H1 (cell line): ENCODE measurements around the gene SLC8A1. TPM values are rescaled to one million over a fixed set of nuclear protein-coding genes. Genes with fewer than 3 reads are reported as not detected.

Experiments used
- CTCF ChIA-PET: fragments of 300-600 bp; sonication (Branson Sonifier 250); formaldehyde crosslinking; loops from one replicate; lab custom pipeline; 2021; ENCODE audit not compliant: partially characterized antibody; lab: Charles Lee
- POLR2A ChIA-PET: fragments of 300-600 bp; sonication (Branson Sonifier 250); formaldehyde crosslinking; loops from one replicate; lab custom pipeline; 2021; ENCODE audit warnings: inconsistent platforms; ENCODE audit not compliant: partially characterized antibody; lab: Charles Lee
- DNase-seq, 2 experiments: peaks; one replicate each; pipeline versions ENCODE4 v3.0.0 to v3.0.0-alpha.2; 2010 to 2022; ENCODE audit warnings: low spot score in 2 of 2, low read depth in 1 of 2, mixed read lengths in 1 of 2
- FAIRE-seq: peaks from 2 replicates; lab custom pipeline; 2011; peaks lifted over from hg19 to GRCh38; lab: Jason Lieb, UNC
- H2AFZ ChIP-seq: 2 replicates; pipeline ENCODE4 v1.8.1; 2012; ENCODE audit warnings: low read length, inconsistent platforms
- H2AK5ac ChIP-seq: 2 replicates; pipeline ENCODE4 v1.6.1; 2013; ENCODE audit warnings: low read depth, low read length
- H2BK120ac ChIP-seq: replicated peaks from 2 replicates; pipeline ENCODE3; 2013; ENCODE audit warnings: low read depth, low read length, inconsistent platforms
- H2BK12ac ChIP-seq: 2 replicates; pipeline ENCODE4 v1.6.1; 2013; ENCODE audit warnings: low read depth, low read length
- H2BK15ac ChIP-seq: 2 replicates; pipeline ENCODE4 v1.6.1; 2013; ENCODE audit warnings: low read length
- H2BK20ac ChIP-seq: 2 replicates; pipeline ENCODE4 v1.6.1; 2013; ENCODE audit warnings: low read length
- H2BK5ac ChIP-seq: 2 replicates; pipeline ENCODE4 v1.6.1; 2013; ENCODE audit warnings: low read depth, low read length
- H3K14ac ChIP-seq: 2 replicates; pipeline ENCODE4 v1.6.1; 2013; ENCODE audit warnings: inconsistent platforms; ENCODE audit not compliant: insufficient read length
- H3K18ac ChIP-seq: 2 replicates; pipeline ENCODE4 v1.6.1; 2013; ENCODE audit warnings: low read length; ENCODE audit errors: extremely low read depth
- H3K23ac ChIP-seq: 2 replicates; pipeline ENCODE4 v1.6.1; 2013; ENCODE audit warnings: inconsistent platforms; ENCODE audit not compliant: insufficient read length
- H3K23me2 ChIP-seq: 2 replicates; pipeline ENCODE4 v1.6.1; 2013; ENCODE audit warnings: low read depth, low read length
- H3K27ac ChIP-seq: 2 replicates; pipeline ENCODE4 v1.6.1; 2011; ENCODE audit warnings: low read depth, low read length, inconsistent platforms
- H3K27me3 ChIP-seq, 4 experiments: replicated peaks in 1 of 4; 1 replicate in 1 of 4; 2 replicates in 3 of 4; pipeline versions ENCODE4 v1.6.1 to v1.8.1; 2011 to 2013; ENCODE audit warnings: low read length in 3 of 4, mild to moderate bottlenecking in 3 of 4, inconsistent platforms in 2 of 4, mixed read lengths in 2 of 4, moderate library complexity in 1 of 4; ENCODE audit not compliant: control insufficient read depth in 3 of 4, insufficient read depth in 3 of 4; ENCODE audit errors: extremely low read depth in 1 of 4
- H3K36me3 ChIP-seq, 4 experiments: 2 replicates each; pipeline versions ENCODE4 v1.6.1 to v1.8.1; 2011 to 2013; ENCODE audit warnings: mild to moderate bottlenecking in 4 of 4, low read length in 3 of 4, moderate library complexity in 2 of 4, control low read depth in 1 of 4, inconsistent platforms in 1 of 4; ENCODE audit not compliant: insufficient read depth in 4 of 4, control insufficient read depth in 2 of 4
- H3K4ac ChIP-seq: replicated peaks from 2 replicates; pipeline ENCODE3; 2013; ENCODE audit warnings: low read length, low read depth, mixed read lengths, inconsistent platforms; ENCODE audit not compliant: insufficient read length
- H3K4me1 ChIP-seq, 4 experiments: replicated peaks in 1 of 4; 1 replicate in 1 of 4; 2 replicates in 3 of 4; pipeline versions ENCODE4 v1.6.1 to v1.8.1; 2011 to 2013; ENCODE audit warnings: low read length in 3 of 4, inconsistent platforms in 2 of 4, mixed read lengths in 1 of 4; ENCODE audit not compliant: insufficient read depth in 4 of 4, control insufficient read depth in 3 of 4
- H3K4me2 ChIP-seq, 2 experiments: 2 replicates each; pipeline versions ENCODE4 v1.6.1 to v1.8.1; 2011 to 2013; ENCODE audit warnings: low read depth in 2 of 2, low read length in 2 of 2, control low read depth in 1 of 2, inconsistent platforms in 1 of 2, mild to moderate bottlenecking in 1 of 2; ENCODE audit not compliant: insufficient read depth in 1 of 2
- H3K4me3 ChIP-seq, 4 experiments: fragments of 200-600, 300-600 bp in 1 of 4; sonication (generic), shearing (Covaris generic), sonication (Bioruptor Twin) in 1 of 4; 2 replicates each; pipeline versions ENCODE4 v1.5.1 to v1.8.1; 2011 to 2016; ENCODE audit warnings: low read length in 4 of 4, low read depth in 3 of 4, control low read depth in 2 of 4, inconsistent platforms in 2 of 4, mild to moderate bottlenecking in 2 of 4, mixed read lengths in 1 of 4, moderate library complexity in 1 of 4; ENCODE audit not compliant: insufficient read depth in 2 of 4; ENCODE audit errors: extremely low read depth in 1 of 4
- H3K56ac ChIP-seq: replicated peaks from 2 replicates; pipeline ENCODE3; 2013; ENCODE audit warnings: low read depth, mild to moderate bottlenecking, mixed read lengths, low read length, inconsistent platforms; ENCODE audit not compliant: insufficient read length
- H3K79me1 ChIP-seq: 2 replicates; pipeline ENCODE4 v1.6.1; 2013; ENCODE audit warnings: low read depth, low read length, control low read depth
- H3K79me2 ChIP-seq, 2 experiments: 2 replicates each; pipeline versions ENCODE4 v1.6.1 to v1.8.1; 2012 to 2013; ENCODE audit warnings: low read length in 2 of 2, mild to moderate bottlenecking in 2 of 2, inconsistent platforms in 1 of 2; ENCODE audit not compliant: insufficient read depth in 2 of 2, control insufficient read depth in 1 of 2
- H3K9ac ChIP-seq, 4 experiments: replicated peaks in 1 of 4; 1 replicate in 1 of 4; 2 replicates in 3 of 4; pipeline versions ENCODE4 v1.6.1 to v1.8.1; 2011 to 2013; ENCODE audit warnings: low read depth in 3 of 4, low read length in 3 of 4, control low read depth in 2 of 4, mild to moderate bottlenecking in 2 of 4, moderate library complexity in 2 of 4, inconsistent platforms in 1 of 4; ENCODE audit errors: extremely low read depth in 1 of 4
- H3K9me3 ChIP-seq, 2 experiments: 2 replicates each; pipeline versions ENCODE4 v1.6.1 to v1.8.1; 2012 to 2013; ENCODE audit warnings: mild to moderate bottlenecking in 2 of 2, moderate library complexity in 2 of 2, control low read depth in 1 of 2, inconsistent platforms in 1 of 2, low read depth in 1 of 2, low read length in 1 of 2, mixed read lengths in 1 of 2; ENCODE audit not compliant: insufficient read depth in 2 of 2
- H4K20me1 ChIP-seq, 2 experiments: replicated peaks in 1 of 2; 2 replicates each; pipeline versions ENCODE3 to v1.8.1; 2011 to 2013; ENCODE audit warnings: inconsistent platforms in 2 of 2, low read length in 2 of 2, mild to moderate bottlenecking in 1 of 2; ENCODE audit not compliant: insufficient read depth in 2 of 2, control insufficient read depth in 1 of 2
- H4K5ac ChIP-seq: 2 replicates; pipeline ENCODE4 v1.6.1; 2013; ENCODE audit warnings: low read length, low read depth, mixed read lengths, inconsistent platforms; ENCODE audit not compliant: insufficient read length
- H4K8ac ChIP-seq: 2 replicates; pipeline ENCODE4 v1.8.0; 2013; ENCODE audit warnings: mild to moderate bottlenecking, moderate library complexity, low read length, inconsistent platforms; ENCODE audit not compliant: insufficient read depth; ENCODE audit errors: extremely low read depth
- H4K91ac ChIP-seq: replicated peaks from 2 replicates; pipeline ENCODE3; 2013; ENCODE audit warnings: low read length, mixed read lengths, inconsistent platforms; ENCODE audit not compliant: insufficient read length
- SIN3A ChIP-seq, 2 experiments: IDR thresholded peaks in 1 of 2; conservative IDR thresholded peaks in 1 of 2; 2 replicates each; pipeline ENCODE4 v1.6.1; 2011 to 2012; ENCODE audit warnings: low read length in 2 of 2, improper control_type of control experiment in 1 of 2, low read depth in 1 of 2, mild to moderate bottlenecking in 1 of 2
- WGBS, 2 experiments: shearing (Covaris generic) in 1 of 2; methylation state at CpG; one replicate each; pipeline versions ENCODE4 v1.1.6 to v1.1.7; 2013 to 2015; ENCODE audit warnings: low lambda C conversion rate in 2 of 2, mixed read lengths in 2 of 2, inconsistent platforms in 1 of 2, low coverage in 1 of 2, missing lambda C conversion rate in 1 of 2; ENCODE audit not compliant: insufficient replicate concordance in 2 of 2, insufficient coverage in 1 of 2, insufficient read length in 1 of 2; ENCODE audit errors: extremely low coverage in 1 of 2, missing lambda C conversion rate in 1 of 2; 5-methylcytosine and 5-hydroxymethylcytosine counted together
- polyA plus RNA-seq, 7 experiments: library from polyadenylated mRNA; depleted of rRNA in 3 of 7; stranded (reverse) in 5 of 7; unstranded in 2 of 7; fragments of >200 nt in 5 of 7; fragments of 200-250 nt in 2 of 7; gene quantifications; 1 replicate in 5 of 7; 2 replicates in 1 of 7; 4 replicates in 1 of 7; pipeline versions ENCODE4 v1.2.1 to v1.2.3, GENCODE V29; 2011 to 2013; ENCODE audit warnings: missing spikeins in 2 of 7, mixed read lengths in 2 of 7
- total RNA-seq: library from RNA; stranded (reverse); fragmentation: NEBNext Ultra II Directional; extraction: Animal tissue kit (Norgen Biotek cat#: 25700); gene quantifications from 2 replicates; pipeline ENCODE4 v1.2.1, GENCODE V29; 2021

The SLC8A1 gene
- total and polyA plus RNA-seq, 2 of the 8 experiments (the other 6 are each of a cell fraction or from before 2014, with no cell fraction given), result 0.68 to 3.6 TPM

DNA sequence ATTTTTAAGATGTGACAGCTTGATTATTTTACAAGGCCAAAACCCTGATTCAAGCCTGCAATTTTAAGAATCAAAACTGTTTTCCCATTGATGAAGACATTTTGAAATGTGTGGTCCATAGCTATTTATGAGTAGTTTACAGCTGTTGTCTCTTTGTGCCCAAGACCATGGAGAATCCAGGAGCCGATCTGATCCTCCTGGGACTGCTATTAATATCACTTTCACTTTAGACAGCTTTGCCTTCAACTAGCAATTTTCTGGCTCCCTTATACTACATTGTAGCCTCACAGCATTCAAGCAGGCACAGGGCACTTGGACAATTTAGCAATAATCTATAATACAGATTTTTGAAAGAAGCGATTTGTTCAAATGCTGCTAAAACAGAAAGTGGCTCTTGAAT, 172.9 kb downstream of the SLC8A1 start:
- Histone ChIP-seq H3K56ac (no peak overlapping the region), H3K27ac (no peak overlapping the region), H3K4me1 (no peaks in the 10 kb centered on the region), H2BK20ac (no peak overlapping the region), H3K14ac (no peak overlapping the region), H3K79me1 (no peaks in the 10 kb centered on the region), H3K79me2 (no peaks in the 10 kb centered on the region), H3K23me2 (no peaks in the 10 kb centered on the region), H2BK12ac (no peak overlapping the region), H4K8ac (no peak overlapping the region), H3K27me3 (no peaks in the 10 kb centered on the region), H2AFZ (no peak overlapping the region), H3K18ac (no peak overlapping the region), H3K9me3 (no peaks in the 10 kb centered on the region), H3K36me3 (no peaks in the 10 kb centered on the region), H2BK15ac (no peak overlapping the region), H2BK5ac (no peak overlapping the region), H2BK120ac (no peak overlapping the region), H4K20me1 (no peaks in the 10 kb centered on the region), H3K23ac (no peak overlapping the region), H2AK5ac (no peak overlapping the region), H4K91ac (no peak overlapping the region), H3K4me2 (no peak overlapping the region), H3K9ac (no peak overlapping the region), H3K4ac (no peak overlapping the region), H3K4me3 (no peak overlapping the region), H4K5ac (no peak overlapping the region)
- ChIA-PET POLR2A (no interaction called here), CTCF (interaction anchor here (0.8 kb wide), 1 partner anchor 395 kb away, joined by 4 read pairs; no protein-coding TSS in a partner anchor)
- WGBS, 2 experiments, result 95% methylated on average over 2 of the region's 2 CpGs; no CpG with 5 or more reads in 1 of the 2 experiments
- no peak for FAIRE-seq
- no peak for TF ChIP-seq SIN3A (conservative IDR thresholded peaks at IDR 0.05 in 1 of 2, IDR thresholded peaks at IDR 0.05 in 1 of 2; ENCODE audit: low read depth in 1 of 2, low read length in 2 of 2)
- DNase-seq, result no peak
